GM12878 (cell line): Measurements from ENCODE around the gene ARAP2. TPM values are rescaled to one million over a fixed set of nuclear protein-coding genes. Genes with fewer than 3 reads are reported as not detected.

Experiments used
- ATAC-seq: fragments of 200-7000 bp; cut with Tn5 transposase; 3 replicates; pipeline ENCODE4 v1.9.1; 2020; ENCODE audit warnings: mild to moderate bottlenecking, moderate library complexity
- BruUV-seq: library from RNA; stranded (reverse); fragments of 400-500 nt; replicated peaks from 2 replicates; lab custom pipeline; 2021; lab: Mats Ljungman, UMichigan
- CTCF ChIA-PET: fragments of 300-600 bp; sonication (Branson Sonifier 250); formaldehyde crosslinking; extraction: SDS; loops from one replicate; lab custom pipeline; 2021; ENCODE audit warnings: inconsistent platforms; lab: Yijun Ruan, JAX
- POLR2A ChIA-PET: fragments of 350-600 bp; formaldehyde crosslinking; extraction: SDS; loops from one replicate; lab custom pipeline; 2021; ENCODE audit warnings: inconsistent platforms; lab: Charles Lee
- RAD21 ChIA-PET: fragments of 300-600 bp; sonication (Branson Sonifier 250); formaldehyde crosslinking; loops from one replicate; lab custom pipeline; 2023; ENCODE audit warnings: antibody characterized with exemption; ENCODE audit not compliant: unreplicated experiment; lab: Charles Lee
- SMC1A ChIA-PET: fragments of 300-600 bp; sonication (Branson Sonifier 250); formaldehyde crosslinking; loops from one replicate; lab custom pipeline; 2023; ENCODE audit not compliant: unreplicated experiment, uncharacterized antibody; lab: Charles Lee
- DNase-seq: peaks from one replicate; pipeline ENCODE4 v3.0.0-alpha.2; 2011; ENCODE audit warnings: low read depth, low spot score
- FAIRE-seq: peaks from 3 replicates; lab custom pipeline; 2011; peaks lifted over from hg19 to GRCh38; lab: Jason Lieb, UNC
- H2AFZ ChIP-seq: 2 replicates; pipeline ENCODE4 v1.6.0; 2011; ENCODE audit warnings: low read depth, low read length, control low read depth; ENCODE audit not compliant: control insufficient read depth
- H3K27ac ChIP-seq: 2 replicates; pipeline ENCODE4 v1.5.1; 2011; ENCODE audit warnings: control low read depth; ENCODE audit not compliant: control insufficient read depth, insufficient read depth
- H3K27me3 ChIP-seq, 2 experiments: replicated peaks in 1 of 2; 2 replicates each; pipeline versions ENCODE4 v1.6.0 to v1.6.1; 2011; ENCODE audit warnings: low read length in 1 of 2; ENCODE audit not compliant: control insufficient read depth in 2 of 2, insufficient read depth in 2 of 2
- H3K36me3 ChIP-seq, 2 experiments: 2 replicates each; pipeline ENCODE4 v1.5.1; 2011; ENCODE audit warnings: low read length in 1 of 2; ENCODE audit not compliant: control insufficient read depth in 2 of 2, insufficient read depth in 2 of 2
- H3K4me1 ChIP-seq: 2 replicates; pipeline ENCODE4 v1.6.1; 2011; ENCODE audit warnings: mild to moderate bottlenecking, low read length, moderate library complexity, mixed read lengths; ENCODE audit not compliant: control insufficient read depth, insufficient read depth
- H3K4me2 ChIP-seq: 2 replicates; pipeline ENCODE4 v1.6.0; 2011; ENCODE audit warnings: control low read depth; ENCODE audit not compliant: control insufficient read depth, insufficient read depth
- H3K4me3 ChIP-seq: fragments of 200-600 bp; sonication (generic); 2 replicates; pipeline ENCODE4 v1.5.1; 2016
- H3K79me2 ChIP-seq: 2 replicates; pipeline ENCODE4 v1.6.0; 2011; ENCODE audit warnings: low read length; ENCODE audit not compliant: control insufficient read depth, insufficient read depth
- H3K9ac ChIP-seq: 2 replicates; pipeline ENCODE4 v1.8.0; 2011; ENCODE audit warnings: low read length, control low read depth, mixed read lengths; ENCODE audit not compliant: control insufficient read depth, insufficient read depth
- H3K9me3 ChIP-seq: replicated peaks from 3 replicates; pipeline ENCODE4 v1.5.1; 2011; ENCODE audit warnings: mild to moderate bottlenecking, low read length; ENCODE audit not compliant: control insufficient read depth, insufficient read depth
- H4K20me1 ChIP-seq: 2 replicates; pipeline ENCODE4 v1.6.0; 2011; ENCODE audit not compliant: control insufficient read depth, insufficient read depth
- BHLHE40 ChIP-seq, 2 experiments: fragments of 450-650 bp in 1 of 2; IDR thresholded peaks; 2 replicates each; pipeline ENCODE4 v1.6.1; 2011 to 2017; ENCODE audit warnings: low read depth in 2 of 2, borderline replicate concordance in 1 of 2, improper control_type of control experiment in 1 of 2, low read length in 1 of 2, mild to moderate bottlenecking in 1 of 2
- BRCA1 ChIP-seq: IDR thresholded peaks from 2 replicates; pipeline ENCODE4 v1.6.1; 2011; ENCODE audit warnings: low read depth, low read length, improper control_type of control experiment
- KDM1A ChIP-seq: fragments of 200-600 bp; sonication (generic); IDR thresholded peaks from 2 replicates; pipeline ENCODE4 v1.6.1; 2016; ENCODE audit warnings: borderline replicate concordance
- PAX5 ChIP-seq: IDR thresholded peaks from 2 replicates; pipeline ENCODE4 v1.6.1; 2011; ENCODE audit warnings: low read depth, low read length, borderline replicate concordance
- RUNX3 ChIP-seq: IDR thresholded peaks from 2 replicates; pipeline ENCODE4 v1.6.1; 2012; ENCODE audit warnings: low read length, inconsistent platforms
- ZBED1 ChIP-seq: IDR thresholded peaks from 2 replicates; pipeline ENCODE4 v1.6.1; 2016; ENCODE audit warnings: borderline replicate concordance
- ZSCAN29 ChIP-seq: fragments of 450-650 bp; IDR thresholded peaks from 2 replicates; pipeline ENCODE4 v1.6.1; 2017; ENCODE audit warnings: mild to moderate bottlenecking, moderate library complexity
- WGBS: methylation state at CpG from one replicate; pipeline ENCODE4 v1.1.6; 2016; ENCODE audit warnings: low lambda C conversion rate; ENCODE audit not compliant: insufficient replicate concordance, insufficient coverage; ENCODE audit errors: missing lambda C conversion rate; 5-methylcytosine and 5-hydroxymethylcytosine counted together
- in situ Hi-C: fragments of 300-500 bp; cut with MboI; formaldehyde crosslinking; loops from 9 replicates; pipeline ENCODE4 v1.14.3; 2018; ENCODE audit warnings: mixed read lengths
- intact Hi-C: fragments of 100-400 bp; cut with micrococcal nuclease; formaldehyde crosslinking; loops from one replicate; pipeline ENCODE4 v1.14.2; 2022; ENCODE audit not compliant: unreplicated experiment
- polyA plus RNA-seq, 11 experiments: library from polyadenylated mRNA; depleted of rRNA in 4 of 11; unstranded in 6 of 11; stranded (reverse) in 5 of 11; fragments of >200 nt; fragmentation: Nextera tagmentation in 4 of 11; fragmentation: Illumina TruSeq in 1 of 11; extraction: Ambion mirVana in 4 of 11; extraction: Trizol in 1 of 11; gene quantifications; 1 replicate in 1 of 11; 2 replicates in 10 of 11; pipeline versions ENCODE4 v1.2.1 to v1.2.3, GENCODE V29; 2011 to 2016; ENCODE audit warnings: inconsistent platforms in 2 of 11, missing spikeins in 2 of 11, low read depth in 1 of 11
- total RNA-seq, 4 experiments: library from RNA; depleted of rRNA in 3 of 4; stranded (reverse); fragments of >200 nt in 3 of 4; fragmentation: Illumina TruSeq in 1 of 4; extraction: Trizol in 1 of 4; gene quantifications; 2 replicates each; pipeline versions ENCODE4 v1.2.1 to v1.2.3, GENCODE V29; 2013 to 2021
- TF ChIP-seq, protein P1 (sequence below): fragments of 450-650 bp; IDR thresholded peaks from 2 replicates; pipeline ENCODE4 v1.6.1; 2017; ENCODE audit warnings: mild to moderate bottlenecking, moderate library complexity

ARAP2 gene
- total and polyA plus RNA-seq, 10 of the 15 experiments (the other 5 are each of a cell fraction or from before 2014, with no cell fraction given), result 5.4 to 36.1 (median 12.2) TPM

DNA sequence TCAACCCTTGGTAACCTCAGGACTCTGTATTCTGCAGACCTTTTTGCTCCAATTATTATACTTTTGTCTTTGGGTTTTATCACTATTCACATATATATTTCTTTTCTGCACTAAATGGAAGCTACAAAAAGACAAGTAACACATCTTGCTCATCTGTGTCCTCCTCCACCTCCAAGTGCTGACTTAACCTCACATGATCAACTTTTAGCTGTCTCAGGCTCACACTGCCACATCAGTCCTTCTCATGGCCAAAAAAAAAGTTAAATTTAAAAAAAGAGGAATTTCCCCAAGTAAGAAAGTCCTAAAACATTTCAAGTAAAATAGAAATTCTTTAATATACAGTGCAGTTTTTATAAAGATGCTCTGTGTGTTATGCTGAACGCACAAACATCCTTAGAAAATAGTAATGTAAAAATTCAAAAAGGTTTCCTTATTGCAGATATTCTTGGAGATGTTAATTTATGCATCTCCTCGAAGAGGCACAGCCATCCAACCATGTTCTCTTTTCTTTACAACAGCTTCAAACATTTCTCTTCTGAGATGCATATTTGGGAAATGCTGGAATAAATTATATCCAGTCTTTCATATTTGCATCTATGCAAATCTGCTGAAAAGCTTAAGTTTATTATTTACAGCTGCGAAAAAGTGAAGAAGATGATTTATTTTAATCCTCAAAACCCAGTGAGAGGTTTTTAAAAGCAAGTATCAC is 37.6 kb downstream of the ARAP2 start (continued):
- TF ChIP-seq, protein P1, sequence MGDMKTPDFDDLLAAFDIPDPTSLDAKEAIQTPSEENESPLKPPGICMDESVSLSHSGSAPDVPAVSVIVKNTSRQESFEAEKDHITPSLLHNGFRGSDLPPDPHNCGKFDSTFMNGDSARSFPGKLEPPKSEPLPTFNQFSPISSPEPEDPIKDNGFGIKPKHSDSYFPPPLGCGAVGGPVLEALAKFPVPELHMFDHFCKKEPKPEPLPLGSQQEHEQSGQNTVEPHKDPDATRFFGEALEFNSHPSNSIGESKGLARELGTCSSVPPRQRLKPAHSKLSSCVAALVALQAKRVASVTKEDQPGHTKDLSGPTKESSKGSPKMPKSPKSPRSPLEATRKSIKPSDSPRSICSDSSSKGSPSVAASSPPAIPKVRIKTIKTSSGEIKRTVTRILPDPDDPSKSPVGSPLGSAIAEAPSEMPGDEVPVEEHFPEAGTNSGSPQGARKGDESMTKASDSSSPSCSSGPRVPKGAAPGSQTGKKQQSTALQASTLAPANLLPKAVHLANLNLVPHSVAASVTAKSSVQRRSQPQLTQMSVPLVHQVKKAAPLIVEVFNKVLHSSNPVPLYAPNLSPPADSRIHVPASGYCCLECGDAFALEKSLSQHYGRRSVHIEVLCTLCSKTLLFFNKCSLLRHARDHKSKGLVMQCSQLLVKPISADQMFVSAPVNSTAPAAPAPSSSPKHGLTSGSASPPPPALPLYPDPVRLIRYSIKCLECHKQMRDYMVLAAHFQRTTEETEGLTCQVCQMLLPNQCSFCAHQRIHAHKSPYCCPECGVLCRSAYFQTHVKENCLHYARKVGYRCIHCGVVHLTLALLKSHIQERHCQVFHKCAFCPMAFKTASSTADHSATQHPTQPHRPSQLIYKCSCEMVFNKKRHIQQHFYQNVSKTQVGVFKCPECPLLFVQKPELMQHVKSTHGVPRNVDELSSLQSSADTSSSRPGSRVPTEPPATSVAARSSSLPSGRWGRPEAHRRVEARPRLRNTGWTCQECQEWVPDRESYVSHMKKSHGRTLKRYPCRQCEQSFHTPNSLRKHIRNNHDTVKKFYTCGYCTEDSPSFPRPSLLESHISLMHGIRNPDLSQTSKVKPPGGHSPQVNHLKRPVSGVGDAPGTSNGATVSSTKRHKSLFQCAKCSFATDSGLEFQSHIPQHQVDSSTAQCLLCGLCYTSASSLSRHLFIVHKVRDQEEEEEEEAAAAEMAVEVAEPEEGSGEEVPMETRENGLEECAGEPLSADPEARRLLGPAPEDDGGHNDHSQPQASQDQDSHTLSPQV, result no peak
- TF ChIP-seq BRCA1 (no peak), ZSCAN29 (no peak), RUNX3 (no peak), PAX5 (no peak), KDM1A (no peak), ZBED1 (no peak)

DNA sequence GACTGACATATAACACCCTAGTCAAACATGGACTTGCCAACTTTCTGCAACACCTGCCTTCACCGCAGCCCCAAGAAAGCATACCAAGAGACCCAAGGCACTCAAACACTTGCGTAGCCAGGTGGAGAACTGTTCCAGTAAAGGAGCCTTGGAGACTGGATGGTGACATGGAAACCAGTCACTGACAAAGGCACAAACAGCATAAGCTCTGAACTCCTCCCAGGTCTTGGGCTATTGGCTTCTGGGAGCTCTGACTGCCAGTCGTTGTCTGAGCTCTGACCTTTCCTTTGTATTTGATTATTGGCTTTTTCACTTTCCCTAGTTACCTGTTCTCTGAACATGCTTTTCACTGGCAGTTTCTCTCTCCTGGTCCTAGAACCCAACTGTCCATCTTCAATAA is 38.3 kb downstream of the ARAP2 start:
- BruUV-seq, result no TSS peak
- RAD21 ChIA-PET, result interaction anchor here (1.1 to 1.9 kb wide), 4 partner anchors 8 to 37 kb away, joined by 3 to 6 read pairs (median 3); no protein-coding TSS in a partner anchor

More for the DNA sequence above, 38.3 kb downstream of the ARAP2 start:
- FAIRE-seq, result no peak
- no peak overlapping the region for H3K4me3 ChIP-seq
- ChIA-PET SMC1A (interaction anchor here (0.9 to 1.3 kb wide), 3 partner anchors 9 to 36 kb away, joined by 3 to 4 read pairs (median 3); no protein-coding TSS in a partner anchor), CTCF (interaction anchor here (0.6 to 1.5 kb wide), 8 partner anchors 12 to 1973 kb away, joined by 3 read pairs; no protein-coding TSS in a partner anchor), POLR2A (no interaction called here)
- H3K9me3 ChIP-seq, result no peaks in the 10 kb centered on the region
- H3K27me3 ChIP-seq, result no peaks in the 10 kb centered on the region
- H3K4me1 ChIP-seq, result peaks cover 21% of the 10 kb centered on the region
- no peaks in the 10 kb centered on the region; the same call in 1 of the 2 replicates for H4K20me1 ChIP-seq
- H3K36me3 ChIP-seq, result peaks cover 0 to 10% of the 10 kb centered on the region in 2 experiments; a peak in 2 of 4 replicates
- in situ Hi-C loops, result no loop called here
- WGBS, result 98% methylated on average over 3 of the region's 3 CpGs
- DNase-seq, result no peak
- no peak overlapping the region for H3K9ac ChIP-seq
- peaks cover 1% of the 10 kb centered on the region; the same call in 1 of the 2 replicates for H3K79me2 ChIP-seq
- intact Hi-C loops, result loop anchor here (5.0 kb wide), 1 partner anchor 116 kb away; no protein-coding TSS in a partner anchor
- TF ChIP-seq BHLHE40 (IDR thresholded peaks at IDR 0.05; ENCODE audit: borderline replicate concordance in 1 of 2, low read depth in 2 of 2, low read length in 1 of 2), result no peak
- TF ChIP-seq, all 136 proteins: peak for 0
- H3K27ac ChIP-seq, result no peak overlapping the region
- no peak for ATAC-seq
- no peak overlapping the region for H2AFZ ChIP-seq
- H3K4me2 ChIP-seq, result no peak overlapping the region
